AG09319 (cell line): ENCODE results near the gene SNRNP200.
A peak's percentile ranks its signal among the peaks of the same experiment; 100 is the strongest.

Source experiments
- DNase-seq: peaks from one replicate; pipeline ENCODE4 v3.0.0-alpha.2; 2010; ENCODE audit warnings: low read depth; ENCODE audit errors: extremely low read depth
- TF ChIP-seq, protein P1 (sequence below): IDR thresholded peaks from 2 replicates; pipeline ENCODE4 v1.5.1; 2011; ENCODE audit warnings: low read depth, mild to moderate bottlenecking, inconsistent platforms, low read length, moderate library complexity

The SNRNP200 gene

DNA sequence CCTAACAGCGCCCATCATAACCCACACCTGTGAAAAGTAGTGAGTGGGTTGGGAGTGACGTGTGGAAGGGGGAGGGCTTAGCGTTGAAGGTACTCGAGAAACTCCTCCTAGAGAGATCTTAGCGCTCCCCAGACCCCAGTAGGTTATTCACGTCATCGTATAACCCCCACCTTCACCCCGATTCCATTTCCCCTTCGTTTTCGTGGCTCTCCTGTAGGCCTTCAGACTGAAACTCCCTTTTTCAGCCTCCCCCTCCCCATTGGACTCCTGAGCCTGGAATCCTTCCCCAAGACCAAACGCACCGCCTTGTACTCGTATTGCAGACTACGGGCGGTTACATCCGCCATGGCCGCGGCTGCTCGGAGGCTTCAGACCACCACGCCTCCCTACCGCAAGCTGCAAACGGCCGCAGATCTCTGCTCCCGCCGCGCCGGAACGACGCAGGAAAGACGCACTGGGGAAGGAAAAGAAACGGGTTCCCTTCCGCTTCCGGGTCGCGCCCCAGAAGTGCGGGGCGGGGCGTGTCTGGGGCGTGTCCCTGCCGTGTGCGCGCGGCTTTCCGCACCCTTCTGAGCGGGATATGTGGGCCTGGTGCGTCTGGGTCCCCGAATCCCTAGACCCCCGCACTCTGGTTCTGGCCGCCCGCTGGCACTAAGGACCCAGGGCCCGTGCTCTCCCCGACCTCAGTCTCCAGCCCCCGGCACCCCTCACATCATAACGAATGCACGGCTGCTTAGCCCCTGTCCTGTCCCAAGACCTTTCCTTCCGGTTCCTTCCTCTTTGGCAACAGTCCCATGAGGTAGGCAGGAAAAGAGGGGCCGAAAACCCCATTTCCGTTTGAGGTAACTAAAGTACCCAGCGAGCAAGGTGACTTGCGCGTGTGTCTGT, at the start of gene SNRNP200:
Gene SNRNP200 (minus strand): TSS at position 456 of the 888 bp plus-strand sequence. CDS start 109 bp downstream, at position 347.
- TF ChIP-seq, protein P1, sequence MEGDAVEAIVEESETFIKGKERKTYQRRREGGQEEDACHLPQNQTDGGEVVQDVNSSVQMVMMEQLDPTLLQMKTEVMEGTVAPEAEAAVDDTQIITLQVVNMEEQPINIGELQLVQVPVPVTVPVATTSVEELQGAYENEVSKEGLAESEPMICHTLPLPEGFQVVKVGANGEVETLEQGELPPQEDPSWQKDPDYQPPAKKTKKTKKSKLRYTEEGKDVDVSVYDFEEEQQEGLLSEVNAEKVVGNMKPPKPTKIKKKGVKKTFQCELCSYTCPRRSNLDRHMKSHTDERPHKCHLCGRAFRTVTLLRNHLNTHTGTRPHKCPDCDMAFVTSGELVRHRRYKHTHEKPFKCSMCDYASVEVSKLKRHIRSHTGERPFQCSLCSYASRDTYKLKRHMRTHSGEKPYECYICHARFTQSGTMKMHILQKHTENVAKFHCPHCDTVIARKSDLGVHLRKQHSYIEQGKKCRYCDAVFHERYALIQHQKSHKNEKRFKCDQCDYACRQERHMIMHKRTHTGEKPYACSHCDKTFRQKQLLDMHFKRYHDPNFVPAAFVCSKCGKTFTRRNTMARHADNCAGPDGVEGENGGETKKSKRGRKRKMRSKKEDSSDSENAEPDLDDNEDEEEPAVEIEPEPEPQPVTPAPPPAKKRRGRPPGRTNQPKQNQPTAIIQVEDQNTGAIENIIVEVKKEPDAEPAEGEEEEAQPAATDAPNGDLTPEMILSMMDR: no peak
- peak; percentile 29 for DNase-seq

DNA sequence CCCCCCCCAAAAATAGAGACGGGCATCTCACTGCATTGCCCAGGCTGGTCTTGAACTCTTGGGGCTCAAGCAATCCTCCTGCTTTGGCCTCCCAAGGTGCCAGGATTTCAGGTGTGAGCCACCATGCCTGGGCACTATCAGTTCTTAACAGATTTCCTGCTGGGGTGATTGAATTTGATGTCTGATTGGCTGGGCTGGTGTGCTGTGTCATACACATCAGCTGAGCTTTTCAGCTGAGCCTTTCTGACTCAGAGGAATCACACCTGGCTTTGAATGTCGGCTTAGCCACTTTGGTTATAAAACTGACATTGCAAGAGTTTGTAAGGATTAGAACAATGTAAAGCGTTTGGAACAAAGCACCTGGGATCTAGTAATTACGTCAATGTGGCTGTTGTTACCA, 49.1 kb upstream of the SNRNP200 start:
- TF ChIP-seq, protein P1: no peak
- DNase-seq: no peak

DNA sequence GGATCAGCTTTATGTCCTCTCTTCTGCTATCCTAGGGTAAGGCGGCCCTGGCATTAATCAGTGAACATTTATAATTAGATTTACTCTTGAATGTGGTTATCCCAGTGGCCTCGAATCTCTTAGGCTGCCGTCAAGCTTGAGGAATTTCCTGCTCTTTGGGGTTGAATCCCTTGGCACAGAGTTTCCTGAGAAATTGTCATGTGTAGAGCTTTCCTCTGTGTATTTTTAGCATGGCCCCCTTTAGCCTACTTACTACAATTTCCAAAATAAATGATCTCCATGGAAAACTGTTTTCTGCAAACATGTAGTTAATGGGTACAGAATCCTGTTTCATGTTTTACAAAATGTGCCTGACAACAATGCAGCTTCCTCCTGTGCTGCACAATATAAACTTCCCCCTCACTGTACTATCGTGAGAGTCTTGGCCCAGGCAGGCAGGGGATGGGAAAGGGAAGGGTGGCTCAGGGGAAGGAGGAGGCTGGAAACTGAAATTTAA, 48.3 kb upstream of the SNRNP200 start:
- DNase-seq: peak; percentile 19
- TF ChIP-seq, protein P1: no peak

DNA sequence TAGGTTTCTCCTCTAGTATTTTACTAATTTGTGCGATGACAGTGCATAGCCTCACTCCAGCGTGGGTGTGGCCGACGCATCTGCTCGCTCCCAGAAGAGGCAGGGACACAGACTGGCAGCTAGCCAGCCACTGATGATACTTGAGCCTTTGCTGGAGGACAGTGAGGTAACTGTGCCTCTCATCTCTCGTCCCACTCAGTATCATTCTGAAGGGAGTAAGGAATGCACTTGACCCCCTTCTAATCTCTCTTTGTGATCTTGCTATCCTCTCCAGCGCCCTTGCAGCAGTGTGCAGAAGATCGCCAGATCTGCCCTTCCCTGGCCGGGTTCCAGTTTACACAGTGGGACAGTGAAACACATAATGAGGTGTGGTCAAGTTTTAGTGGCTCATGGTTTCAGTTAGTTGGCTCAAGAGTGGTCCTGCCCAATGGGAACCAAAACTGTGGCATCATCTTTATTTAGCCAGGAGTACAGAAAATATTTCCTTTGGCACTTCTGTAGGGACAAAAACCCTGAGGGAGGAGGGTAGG, 47.8 kb upstream of the SNRNP200 start:
- TF ChIP-seq, protein P1: no peak
- no peak for DNase-seq

DNA sequence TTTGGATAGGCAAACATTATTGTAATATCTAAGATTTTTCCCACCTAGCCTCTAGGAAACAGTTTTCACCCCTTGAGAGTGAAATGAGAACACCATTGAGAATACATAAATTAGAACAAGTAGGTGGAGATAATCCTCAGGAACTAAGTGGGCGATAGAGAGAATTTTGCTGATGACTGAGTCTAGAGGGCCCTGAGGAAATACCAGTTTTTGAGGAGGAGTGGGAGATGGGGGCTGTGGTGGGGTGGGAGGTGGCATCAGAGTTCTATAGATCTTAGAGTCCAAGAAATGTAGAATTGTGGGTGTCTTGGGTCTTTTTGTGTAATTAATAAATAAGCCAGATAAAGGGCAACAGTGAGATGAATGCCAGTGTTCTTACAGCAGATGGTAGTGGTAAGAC, 42.0 kb upstream of the SNRNP200 start:
- DNase-seq: no peak
- TF ChIP-seq, protein P1: no peak

DNA sequence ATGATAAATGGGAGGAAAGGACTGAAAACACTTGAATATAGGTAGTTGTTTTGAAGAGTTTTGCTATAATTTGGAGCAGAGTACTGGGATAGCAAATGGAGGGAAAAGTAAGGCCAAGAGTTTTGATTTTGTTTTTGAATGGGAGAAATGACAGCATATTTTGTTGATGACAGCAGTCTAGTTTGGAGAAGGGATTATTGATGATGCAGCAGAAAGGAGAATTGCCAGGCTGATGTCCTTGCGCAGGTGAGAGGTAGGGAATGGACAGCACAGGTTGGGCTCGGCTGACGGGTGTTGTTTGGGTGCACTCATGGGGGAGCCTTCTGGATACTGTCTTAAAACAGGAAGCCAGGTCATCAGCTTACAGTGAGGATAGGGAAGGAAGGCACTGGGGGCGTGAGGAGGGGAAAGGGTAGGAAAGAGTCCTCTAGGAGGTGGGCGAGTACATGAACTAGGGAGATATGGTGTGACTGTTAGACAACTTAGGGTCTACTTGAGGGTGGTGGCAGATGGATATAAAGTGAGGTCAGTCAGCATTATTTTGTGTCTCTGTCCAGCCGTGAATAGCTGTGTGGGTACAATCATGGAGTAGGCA, 40.6 kb upstream of the SNRNP200 start:
- TF ChIP-seq, protein P1: no peak

DNA sequence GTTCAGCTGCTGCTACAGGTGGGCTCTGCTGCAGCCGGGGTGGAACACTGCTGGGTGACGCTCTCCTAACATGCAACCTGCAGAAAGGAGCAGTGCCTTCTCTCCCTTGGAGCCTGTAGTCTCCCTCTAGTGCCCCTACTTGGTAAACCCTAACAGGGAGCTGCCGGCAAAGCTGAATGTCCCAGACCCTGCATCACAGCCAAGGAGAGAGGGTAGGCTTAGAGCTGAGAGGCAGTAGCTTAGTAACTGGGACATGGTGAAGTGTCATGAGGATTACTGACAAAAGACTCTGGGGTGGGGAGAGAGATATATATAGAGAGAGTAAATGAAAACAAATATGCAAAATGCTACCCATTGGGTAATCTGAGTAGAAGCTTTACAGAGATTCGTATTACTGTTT, 40.1 kb upstream of the SNRNP200 start:
- TF ChIP-seq, protein P1: no peak
- no peak for DNase-seq

More for the DNA sequence above, 40.6 kb upstream of the SNRNP200 start:
- DNase-seq: no peak
